VCaP (cell line): ENCODE results near the gene RPTN.

ENCODE experiments used
- H3K27ac ChIP-seq: fragments of 450-650 bp; 2 replicates; pipeline ENCODE4 v1.5.1; 2017
- CTCF ChIP-seq: fragments of 450-650 bp; conservative IDR thresholded peaks from 2 replicates; pipeline ENCODE4 v1.5.1; 2017; ENCODE audit warnings: mild to moderate bottlenecking, moderate library complexity

Gene RPTN

DNA sequence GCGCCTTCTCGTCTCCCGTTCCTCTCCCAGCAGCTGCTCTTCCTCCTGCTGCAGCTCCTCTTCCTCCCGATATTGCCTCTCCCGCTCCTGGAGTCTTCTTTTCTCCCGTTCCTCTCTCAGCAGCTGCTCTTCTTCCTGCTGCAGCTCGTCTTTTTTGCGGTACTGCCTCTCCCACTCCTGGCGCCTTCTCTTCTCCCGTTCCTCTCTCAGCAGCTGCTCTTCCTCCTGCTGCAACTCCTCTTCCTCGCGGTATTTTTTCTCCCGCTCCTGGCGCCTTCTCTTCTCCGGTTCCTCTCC, 49.1 kb downstream of the RPTN start:
- H3K27ac ChIP-seq, result peak overlapping the region; percentile 45; the same call in 1 of the 2 replicates

DNA sequence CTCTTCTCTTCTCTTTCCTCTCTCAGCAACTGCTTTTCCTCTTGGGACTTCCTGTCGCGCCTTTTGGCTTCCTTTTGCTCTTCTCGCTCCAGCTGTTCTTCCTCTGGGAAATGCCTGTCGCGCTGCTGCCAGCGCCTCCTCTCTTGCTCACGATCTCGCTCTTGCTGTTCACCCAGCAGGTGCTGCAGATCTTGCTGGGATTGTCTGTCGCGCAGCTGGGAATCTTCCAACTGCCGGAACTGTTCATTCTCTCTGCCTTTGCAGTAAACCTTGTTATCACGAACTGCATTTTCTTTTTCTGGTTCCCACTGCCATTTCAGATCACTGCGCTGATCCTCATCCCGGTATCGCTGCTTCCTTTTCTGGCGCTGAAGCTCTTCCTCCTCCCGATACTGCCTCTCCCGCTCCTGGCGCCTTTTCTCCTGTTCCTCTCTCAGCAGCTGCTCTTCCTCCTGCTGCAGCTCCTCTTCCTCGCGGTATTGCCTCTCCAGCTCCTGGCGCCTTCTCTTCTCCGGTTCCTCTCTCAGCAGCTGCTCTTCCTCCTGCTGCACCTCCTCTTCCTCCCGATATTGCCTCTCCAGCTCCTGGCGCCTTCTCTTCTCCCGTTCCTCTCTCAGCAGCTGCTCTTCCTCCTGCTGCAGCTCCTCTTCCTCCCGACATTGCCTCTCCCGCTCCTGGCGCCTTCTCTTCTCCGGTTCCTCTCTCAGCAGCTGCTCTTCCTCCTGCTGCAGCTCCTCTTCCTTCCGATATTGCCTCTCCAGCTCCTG, 49.6 kb downstream of the RPTN start:
- no peak for TF ChIP-seq CTCF
- H3K27ac ChIP-seq, result peak overlapping the region; percentile 45; the same call in 1 of the 2 replicates

More for the DNA sequence above, 49.1 kb downstream of the RPTN start:
- TF ChIP-seq CTCF, result no peak

- no peak for TF ChIP-seq CTCF
Measured at GRCh38 chr1:152108882-152109222, 50.2 kb downstream of the RPTN start.

DNA sequence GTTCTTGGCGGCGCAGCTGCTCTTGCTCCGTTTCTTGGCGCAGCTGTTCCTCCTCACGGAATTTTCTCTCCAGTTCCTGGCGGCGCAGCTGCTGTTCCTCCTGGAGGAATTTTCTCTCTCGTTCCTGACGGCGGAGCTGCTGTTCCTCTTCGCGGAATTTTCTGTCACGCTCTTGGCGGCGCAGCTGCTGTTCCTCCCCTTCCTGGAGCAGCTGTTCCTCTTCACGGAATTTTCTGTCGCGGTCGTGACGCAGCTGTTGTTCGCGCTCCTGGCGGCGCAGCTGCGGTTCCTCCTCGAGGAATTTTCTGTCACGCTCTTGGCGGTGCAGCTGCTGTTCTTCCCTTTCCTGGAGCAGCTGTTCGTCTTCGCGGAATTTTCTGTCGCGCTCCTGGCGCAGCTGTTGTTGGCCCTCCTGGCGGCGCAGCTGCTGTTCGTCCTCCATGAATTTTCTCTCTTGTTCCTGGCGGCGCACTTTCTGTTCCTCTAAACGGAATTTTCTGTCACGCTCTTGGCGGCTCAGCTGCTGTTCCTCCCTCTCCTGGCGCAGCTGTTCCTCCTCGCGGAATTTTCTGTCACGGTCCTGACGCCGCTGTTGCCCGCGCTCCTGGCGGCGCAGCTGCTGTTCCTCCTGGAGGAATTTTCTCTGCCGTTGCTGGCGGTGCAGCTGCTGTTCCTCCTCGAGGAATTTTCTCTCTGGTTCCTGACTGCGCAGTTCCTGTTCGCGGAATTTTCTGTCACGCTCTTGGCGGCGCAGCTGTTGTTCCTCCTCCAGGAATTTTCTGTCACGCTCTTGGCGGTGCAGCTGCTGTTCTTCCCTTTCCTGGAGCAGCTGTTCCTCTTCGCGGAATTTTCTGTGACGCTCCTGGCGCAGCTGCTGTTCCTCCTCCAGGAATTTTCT, 50.8 kb downstream of the RPTN start:
- H3K27ac ChIP-seq, result no peak overlapping the region
- no peak for TF ChIP-seq CTCF

More at GRCh38 chr1:152108882-152109222, 50.2 kb downstream of the RPTN start:
- no peak overlapping the region for H3K27ac ChIP-seq

DNA sequence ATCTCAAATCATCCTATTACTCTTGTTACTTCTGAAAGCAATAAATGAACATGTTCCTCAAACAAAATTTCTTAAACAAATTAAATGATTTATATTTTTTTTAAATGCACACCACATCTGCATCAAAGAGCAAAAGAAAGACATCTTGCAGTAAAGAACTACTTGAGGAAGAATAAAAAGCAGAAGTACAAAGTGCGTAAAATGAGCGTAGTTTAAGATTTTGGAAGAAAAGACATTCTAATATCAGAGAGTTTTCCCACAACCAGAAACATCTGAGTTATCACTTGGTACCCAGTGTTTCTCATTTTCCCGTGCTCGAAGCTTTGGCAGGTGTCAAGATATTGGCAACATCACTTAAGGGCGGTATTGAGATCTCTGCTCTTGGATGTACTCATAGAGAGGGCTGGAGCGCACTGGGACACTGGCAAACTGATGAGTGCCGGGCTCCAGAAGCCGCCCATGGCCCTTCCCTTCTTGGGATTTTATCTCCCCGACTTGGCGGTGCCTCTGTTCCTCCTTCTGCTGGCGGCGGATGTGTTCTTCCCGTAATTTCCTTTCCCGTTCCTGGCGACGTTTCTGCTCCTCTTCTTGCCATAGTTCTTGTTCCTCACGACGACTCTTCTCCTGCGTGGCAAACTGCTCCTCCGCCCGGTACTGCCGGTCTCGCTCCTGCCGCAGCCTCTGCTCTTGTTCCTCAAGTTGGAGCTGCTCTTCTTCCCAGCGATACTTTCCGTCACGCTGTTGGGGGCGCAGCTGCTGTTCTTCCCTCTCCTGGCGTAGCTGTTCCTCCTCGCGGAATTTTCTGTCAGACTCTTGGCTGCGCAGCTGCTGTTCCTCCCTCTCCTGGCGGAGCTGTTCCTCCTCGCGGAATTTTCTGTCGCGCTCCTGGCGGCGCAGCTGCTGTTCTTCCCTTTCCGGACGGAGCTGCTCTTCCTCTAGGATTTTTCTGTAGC, 51.7 kb downstream of the RPTN start:
- no peak overlapping the region for H3K27ac ChIP-seq
- TF ChIP-seq CTCF, result no peak

DNA sequence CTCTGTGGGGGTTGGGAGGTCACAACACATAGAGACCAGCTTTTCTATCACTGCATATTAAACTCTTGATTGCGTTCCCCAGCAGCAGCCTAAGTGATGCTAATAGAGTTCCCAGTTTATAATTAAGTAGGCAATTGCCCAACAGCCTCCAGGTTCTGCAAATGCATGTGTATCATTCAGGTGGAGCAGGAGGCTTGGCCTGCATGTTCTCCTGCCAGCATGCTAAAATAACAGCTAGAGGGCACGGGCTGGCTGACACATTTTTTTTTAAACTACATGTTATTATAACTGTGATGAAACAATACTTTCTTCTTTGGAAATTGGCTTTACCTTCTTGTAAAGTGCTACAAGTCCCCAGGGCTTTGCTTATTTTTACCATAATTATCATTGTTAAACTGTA, 54.2 kb downstream of the RPTN start:
- TF ChIP-seq CTCF, result no peak
- H3K27ac ChIP-seq, result no peak overlapping the region
